Keratinocyte (primary cell): ENCODE measurements around the gene VRK1.

Experiments used
- CTCF ChIP-seq, 3 experiments: IDR thresholded peaks in 1 of 3; conservative IDR thresholded peaks in 1 of 3; optimal IDR thresholded peaks in 1 of 3; 2 replicates in 2 of 3; 3 replicates in 1 of 3; pipeline versions ENCODE3 to v1.5.1; 2011; ENCODE audit warnings: low read length in 3 of 3, mild to moderate bottlenecking in 3 of 3, moderate library complexity in 2 of 3, control low read depth in 1 of 3, inconsistent platforms in 1 of 3; ENCODE audit not compliant: insufficient read depth in 2 of 3; ENCODE audit errors: extremely low read depth in 1 of 3
- EZH2 ChIP-seq: IDR thresholded peaks from one replicate; pipeline ENCODE4 v1.6.1; 2012; ENCODE audit warnings: inconsistent platforms, mild to moderate bottlenecking, low read length, moderate library complexity

- no peak for TF ChIP-seq CTCF (optimal IDR thresholded peaks at IDR 0.05 in 1 of 3, IDR thresholded peaks at IDR 0.05 in 1 of 3, conservative IDR thresholded peaks at IDR 0.05 in 1 of 3; ENCODE audit: extremely low read depth in 1 of 3, insufficient read depth in 2 of 3, low read length in 3 of 3)
- TF ChIP-seq EZH2 = no peak
Observed at GRCh38 chr14:96748362-96748761, 48.8 kb upstream of the VRK1 start.
